Astrocyte (in vitro differentiated cells and primary cell): ENCODE results near the gene GPR173. TPM values are rescaled to one million over a fixed set of nuclear protein-coding genes. Genes with fewer than 3 reads are reported as not detected.

Experiments used
- DNase-seq: peaks from one replicate; pipeline ENCODE4 v3.0.0-alpha.2; 2010; ENCODE audit warnings: low read depth
- FAIRE-seq: peaks from 2 replicates; lab custom pipeline; 2011; peaks lifted over from hg19 to GRCh38; lab: Jason Lieb, UNC
- H2AFZ ChIP-seq: 2 replicates; pipeline ENCODE4 v1.6.0; 2012; ENCODE audit warnings: low read depth, low read length, inconsistent platforms
- H3K27ac ChIP-seq: 2 replicates; pipeline ENCODE4 v1.5.1; 2011; ENCODE audit warnings: low read depth, low read length, inconsistent platforms
- H3K27me3 ChIP-seq: 2 replicates; pipeline ENCODE4 v1.6.0; 2011; ENCODE audit warnings: low read length, inconsistent platforms; ENCODE audit not compliant: insufficient read depth
- H3K36me3 ChIP-seq: 2 replicates; pipeline ENCODE4 v1.5.1; 2011; ENCODE audit warnings: low read length, inconsistent platforms; ENCODE audit not compliant: insufficient read depth
- H3K4me1 ChIP-seq: 2 replicates; pipeline ENCODE4 v1.5.1; 2011; ENCODE audit warnings: low read length, inconsistent platforms; ENCODE audit not compliant: insufficient read depth
- H3K4me2 ChIP-seq: 2 replicates; pipeline ENCODE4 v1.6.0; 2012; ENCODE audit warnings: low read length, inconsistent platforms
- H3K4me3 ChIP-seq: 2 replicates; pipeline ENCODE4 v1.5.1; 2011; ENCODE audit warnings: low read depth, mild to moderate bottlenecking, low read length, inconsistent platforms; ENCODE audit not compliant: insufficient read depth
- H3K79me2 ChIP-seq: 2 replicates; pipeline ENCODE4 v1.6.0; 2012; ENCODE audit warnings: mild to moderate bottlenecking, low read length, inconsistent platforms; ENCODE audit not compliant: insufficient read depth
- H3K9ac ChIP-seq: 2 replicates; pipeline ENCODE4 v1.6.0; 2012; ENCODE audit warnings: mild to moderate bottlenecking, low read length, inconsistent platforms
- H3K9me3 ChIP-seq: 2 replicates; pipeline ENCODE4 v1.5.1; 2012; ENCODE audit warnings: low read depth, mild to moderate bottlenecking, low read length, inconsistent platforms; ENCODE audit not compliant: insufficient read depth
- H4K20me1 ChIP-seq: 2 replicates; pipeline ENCODE4 v1.6.0; 2012; ENCODE audit warnings: low read length, inconsistent platforms; ENCODE audit not compliant: insufficient read depth
- H3K27ac Mint-ChIP-seq: one replicate; pipeline ENCODE4 v1.8.0; 2021; ENCODE audit warnings: mild to moderate bottlenecking, mixed read lengths; ENCODE audit not compliant: unreplicated experiment
- H3K27me3 Mint-ChIP-seq: one replicate; pipeline ENCODE4 v1.8.0; 2021; ENCODE audit warnings: low read depth, mixed read lengths; ENCODE audit not compliant: unreplicated experiment
- H3K36me3 Mint-ChIP-seq: one replicate; pipeline ENCODE4 v1.8.0; 2021; ENCODE audit warnings: low read depth, mixed read lengths; ENCODE audit not compliant: unreplicated experiment
- H3K4me1 Mint-ChIP-seq: one replicate; pipeline ENCODE4 v1.8.0; 2021; ENCODE audit warnings: low read depth, mixed read lengths; ENCODE audit not compliant: unreplicated experiment
- H3K4me3 Mint-ChIP-seq: one replicate; pipeline ENCODE4 v1.8.0; 2021; ENCODE audit warnings: mild to moderate bottlenecking, moderate library complexity, mixed read lengths; ENCODE audit not compliant: unreplicated experiment
- H3K9me3 Mint-ChIP-seq: one replicate; pipeline ENCODE4 v1.8.0; 2021; ENCODE audit warnings: mild to moderate bottlenecking, mixed read lengths; ENCODE audit not compliant: unreplicated experiment
- EZH2 ChIP-seq: IDR thresholded peaks from 2 replicates; pipeline ENCODE4 v1.6.1; 2012; ENCODE audit warnings: mild to moderate bottlenecking, low read length, inconsistent platforms; ENCODE audit not compliant: insufficient read depth
- total RNA-seq: library from RNA; stranded (reverse); gene quantifications from 2 replicates; pipeline ENCODE4 v1.2.1, GENCODE V29; 2021
- TF ChIP-seq, protein P1 (sequence below): IDR thresholded peaks from 2 replicates; pipeline ENCODE4 v1.5.1; 2011; ENCODE audit warnings: low read depth, mild to moderate bottlenecking, inconsistent platforms, low read length, moderate library complexity; ENCODE audit not compliant: insufficient read depth

GPR173 gene
- total RNA-seq, 1 donor from 2014 or later, result 8.1 TPM

GRCh38 chrX:53049127-53049517, 533 bp downstream of the GPR173 start:
- peaks cover 2% of the 10 kb centered on the region for H3K27me3 Mint-ChIP-seq
- no peak for TF ChIP-seq EZH2
- TF ChIP-seq, protein P1, sequence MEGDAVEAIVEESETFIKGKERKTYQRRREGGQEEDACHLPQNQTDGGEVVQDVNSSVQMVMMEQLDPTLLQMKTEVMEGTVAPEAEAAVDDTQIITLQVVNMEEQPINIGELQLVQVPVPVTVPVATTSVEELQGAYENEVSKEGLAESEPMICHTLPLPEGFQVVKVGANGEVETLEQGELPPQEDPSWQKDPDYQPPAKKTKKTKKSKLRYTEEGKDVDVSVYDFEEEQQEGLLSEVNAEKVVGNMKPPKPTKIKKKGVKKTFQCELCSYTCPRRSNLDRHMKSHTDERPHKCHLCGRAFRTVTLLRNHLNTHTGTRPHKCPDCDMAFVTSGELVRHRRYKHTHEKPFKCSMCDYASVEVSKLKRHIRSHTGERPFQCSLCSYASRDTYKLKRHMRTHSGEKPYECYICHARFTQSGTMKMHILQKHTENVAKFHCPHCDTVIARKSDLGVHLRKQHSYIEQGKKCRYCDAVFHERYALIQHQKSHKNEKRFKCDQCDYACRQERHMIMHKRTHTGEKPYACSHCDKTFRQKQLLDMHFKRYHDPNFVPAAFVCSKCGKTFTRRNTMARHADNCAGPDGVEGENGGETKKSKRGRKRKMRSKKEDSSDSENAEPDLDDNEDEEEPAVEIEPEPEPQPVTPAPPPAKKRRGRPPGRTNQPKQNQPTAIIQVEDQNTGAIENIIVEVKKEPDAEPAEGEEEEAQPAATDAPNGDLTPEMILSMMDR, result no peak
- Histone ChIP-seq H4K20me1 (peaks cover 43% of the 10 kb centered on the region), H3K4me1 (peaks cover 19% of the 10 kb centered on the region), H3K79me2 (peaks cover 52% of the 10 kb centered on the region), H3K9ac (peak overlapping the region; percentile 61), H3K27me3 (no peaks in the 10 kb centered on the region), H3K36me3 (no peaks in the 10 kb centered on the region), H3K27ac (no peak overlapping the region), H3K4me2 (peak overlapping the region; percentile 85), H3K9me3 (no peaks in the 10 kb centered on the region), H3K4me3 (peak overlapping the region; percentile 56), H2AFZ (no peak overlapping the region)
- peak overlapping the region; percentile 88 for H3K4me3 Mint-ChIP-seq
- H3K27ac Mint-ChIP-seq, result no peak overlapping the region
- H3K4me1 Mint-ChIP-seq, result peaks cover 5% of the 10 kb centered on the region
- no peak for FAIRE-seq
- DNase-seq, result no peak
- H3K9me3 Mint-ChIP-seq, result no peaks in the 10 kb centered on the region
- H3K36me3 Mint-ChIP-seq, result no peaks in the 10 kb centered on the region

DNA sequence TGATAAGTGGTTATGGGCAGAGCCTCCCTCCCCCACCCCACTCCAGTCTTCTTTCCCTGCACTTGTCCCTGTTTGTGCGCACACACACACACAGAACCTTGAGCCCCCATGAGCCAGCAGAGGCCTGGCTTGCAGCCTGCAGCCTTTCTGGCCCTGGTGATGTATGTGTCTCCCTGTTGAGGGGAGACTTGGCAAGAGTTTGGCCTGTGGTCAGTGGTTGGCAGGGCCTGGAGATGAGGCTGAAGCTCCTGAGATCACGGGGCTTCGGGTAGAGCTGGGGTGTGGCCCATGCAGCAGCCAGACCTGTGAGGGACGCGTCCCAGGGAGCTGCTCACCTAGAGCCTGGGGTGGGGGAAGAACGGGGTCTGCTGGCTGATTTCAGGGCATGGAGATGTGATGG, 2.3 kb downstream of the GPR173 start:
- FAIRE-seq, result no peak
- no peaks in the 10 kb centered on the region for H3K36me3 Mint-ChIP-seq

More for the DNA sequence above, 2.3 kb downstream of the GPR173 start:
- Histone ChIP-seq H3K4me2 (peak overlapping the region; percentile 85), H4K20me1 (peaks cover 58% of the 10 kb centered on the region), H3K27ac (no peak overlapping the region), H2AFZ (no peak overlapping the region), H3K36me3 (no peaks in the 10 kb centered on the region), H3K9ac (peak overlapping the region; percentile 6), H3K79me2 (peaks cover 67% of the 10 kb centered on the region), H3K4me1 (peaks cover 19% of the 10 kb centered on the region), H3K9me3 (no peaks in the 10 kb centered on the region), H3K4me3 (no peak overlapping the region), H3K27me3 (no peaks in the 10 kb centered on the region)
- H3K4me3 Mint-ChIP-seq, result no peak overlapping the region
- DNase-seq, result peak; percentile 35
- no peaks in the 10 kb centered on the region for H3K27me3 Mint-ChIP-seq
- no peak for TF ChIP-seq EZH2
- TF ChIP-seq, protein P1, result no peak
- no peaks in the 10 kb centered on the region for H3K9me3 Mint-ChIP-seq
- H3K4me1 Mint-ChIP-seq, result peaks cover 5% of the 10 kb centered on the region
- H3K27ac Mint-ChIP-seq, result no peak overlapping the region
